NCI-H2171 (cell line): ENCODE measurements around the gene OR2V2.

ENCODE experiments used
- DNase-seq: peaks from one replicate; lab custom pipeline; 2025; lab: John Stamatoyannopoulos, UW

OR2V2 gene

GRCh38 chr5:181207214-181207959, 60.0 kb downstream of the OR2V2 start:
- no peak for DNase-seq

DNA sequence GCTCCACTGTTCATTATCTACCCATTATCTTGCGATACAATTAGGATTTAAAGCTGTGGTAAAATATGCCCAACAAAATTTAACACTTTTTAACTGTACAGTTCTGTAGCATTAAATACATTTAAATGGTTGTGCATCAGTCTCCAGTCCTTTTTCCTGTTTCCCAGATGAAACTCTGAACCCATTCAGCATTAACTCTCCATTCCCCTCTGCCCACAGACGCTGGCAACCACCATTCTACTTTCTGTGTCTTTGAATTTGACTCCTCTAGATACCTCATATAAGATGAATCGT, 60.5 kb downstream of the OR2V2 start:
- no peak for DNase-seq
